NOMO-1 (cell line): ENCODE results near the gene PARD3B.

ENCODE experiments used
- DNase-seq, 2 experiments: peaks; one replicate each; lab custom pipeline; 2025; ENCODE audit not compliant: unreplicated experiment in 2 of 2; lab: John Stamatoyannopoulos, UW

PARD3B gene

DNA sequence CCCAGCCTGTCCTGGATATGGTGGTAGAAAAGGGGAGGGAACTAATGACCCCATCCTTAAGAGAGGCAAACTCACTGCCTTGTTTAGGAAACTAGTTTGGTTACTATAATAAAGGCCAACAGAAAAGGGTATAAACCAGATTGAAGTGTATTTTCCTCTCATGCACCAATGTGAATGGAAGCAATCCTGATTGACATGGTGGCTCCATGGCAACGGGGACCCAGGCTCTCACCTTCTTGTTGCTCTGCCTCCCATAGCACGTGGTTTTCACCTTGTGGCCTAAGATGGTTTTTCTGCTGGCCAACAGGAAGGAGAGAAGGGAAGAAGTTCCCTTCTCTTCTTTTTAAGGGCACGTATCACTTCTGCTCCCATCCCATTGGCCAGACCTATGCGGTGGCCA lies 1069.7 kb downstream of the PARD3B start:
- no peak for DNase-seq

DNA sequence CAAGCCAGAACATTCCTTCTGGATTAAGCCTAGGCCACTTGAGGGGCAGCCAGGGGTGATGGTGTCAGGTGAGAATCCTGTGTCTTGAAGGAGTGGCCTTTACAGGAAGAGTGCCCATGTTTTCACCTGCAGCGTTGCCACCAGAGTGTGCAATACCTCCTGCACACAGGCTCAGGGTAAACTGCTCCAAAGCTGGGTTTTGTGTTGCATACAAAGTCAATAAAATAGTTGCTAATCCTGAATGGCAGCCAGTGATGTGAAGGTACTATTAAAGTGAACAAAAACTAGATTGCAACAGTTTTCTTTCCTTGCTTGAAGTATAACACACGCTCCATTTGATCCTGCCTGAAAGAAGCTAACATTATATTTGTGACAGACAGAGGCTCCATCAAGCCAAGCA lies 1072.6 kb downstream of the PARD3B start:
- no peak for DNase-seq

DNA sequence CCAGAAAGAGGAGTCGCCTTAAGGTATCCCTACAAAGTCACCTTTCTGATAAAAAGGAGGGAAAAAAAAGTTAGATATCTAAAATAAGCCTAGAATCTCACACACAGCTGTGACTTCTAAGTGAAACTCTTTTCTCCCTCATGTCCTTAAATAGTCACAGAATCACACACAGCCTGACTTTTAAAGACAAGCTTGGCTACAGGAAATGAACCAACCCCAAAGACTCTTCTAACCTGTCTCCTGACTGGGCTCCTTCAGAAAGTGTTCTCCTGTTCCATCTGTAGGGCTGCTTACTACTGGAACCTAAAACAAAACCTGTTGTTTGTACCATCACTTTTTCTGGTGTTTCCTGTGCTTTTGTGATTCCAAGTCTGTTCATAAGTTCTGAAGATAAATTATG lies 1074.3 kb downstream of the PARD3B start:
- no peak for DNase-seq

DNA sequence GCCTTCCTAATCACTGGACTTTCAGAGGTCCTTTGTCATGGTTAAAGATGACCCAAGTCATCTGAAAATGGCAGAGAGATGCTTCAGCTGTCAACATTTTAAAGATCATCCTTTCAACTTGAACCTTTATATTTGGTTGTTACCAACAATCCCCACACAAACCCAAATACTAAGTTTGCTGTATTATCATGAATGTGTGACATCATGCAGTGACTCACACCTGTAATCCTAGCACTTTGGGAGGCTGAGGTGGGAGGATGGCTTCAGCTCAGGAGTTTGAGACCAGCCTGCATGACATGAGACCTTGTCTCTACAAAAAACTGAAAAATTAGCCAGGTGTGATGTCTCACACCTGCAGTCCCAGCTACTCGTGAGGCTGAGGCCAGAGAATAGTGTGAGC lies 1081.8 kb downstream of the PARD3B start:
- DNase-seq = no peak

DNA sequence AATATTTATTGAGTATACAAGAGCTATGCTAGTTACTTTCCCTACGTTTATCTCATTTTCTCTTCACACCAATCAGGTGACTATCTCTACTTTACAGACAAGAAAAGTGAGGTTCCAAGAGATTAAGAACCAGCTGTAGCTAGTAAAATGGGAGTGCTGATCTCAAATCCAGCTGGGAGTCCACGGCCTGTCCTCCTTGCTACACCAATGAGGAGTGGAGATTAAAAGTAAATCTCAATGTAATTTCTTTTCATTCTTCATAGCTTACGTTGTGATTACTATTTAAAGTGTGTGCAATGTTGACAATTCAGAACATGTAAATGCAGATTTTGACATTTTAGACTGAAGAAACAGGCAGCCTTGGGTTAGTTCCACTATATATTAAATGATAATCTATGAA lies 1083.1 kb downstream of the PARD3B start:
- DNase-seq = no peak

DNA sequence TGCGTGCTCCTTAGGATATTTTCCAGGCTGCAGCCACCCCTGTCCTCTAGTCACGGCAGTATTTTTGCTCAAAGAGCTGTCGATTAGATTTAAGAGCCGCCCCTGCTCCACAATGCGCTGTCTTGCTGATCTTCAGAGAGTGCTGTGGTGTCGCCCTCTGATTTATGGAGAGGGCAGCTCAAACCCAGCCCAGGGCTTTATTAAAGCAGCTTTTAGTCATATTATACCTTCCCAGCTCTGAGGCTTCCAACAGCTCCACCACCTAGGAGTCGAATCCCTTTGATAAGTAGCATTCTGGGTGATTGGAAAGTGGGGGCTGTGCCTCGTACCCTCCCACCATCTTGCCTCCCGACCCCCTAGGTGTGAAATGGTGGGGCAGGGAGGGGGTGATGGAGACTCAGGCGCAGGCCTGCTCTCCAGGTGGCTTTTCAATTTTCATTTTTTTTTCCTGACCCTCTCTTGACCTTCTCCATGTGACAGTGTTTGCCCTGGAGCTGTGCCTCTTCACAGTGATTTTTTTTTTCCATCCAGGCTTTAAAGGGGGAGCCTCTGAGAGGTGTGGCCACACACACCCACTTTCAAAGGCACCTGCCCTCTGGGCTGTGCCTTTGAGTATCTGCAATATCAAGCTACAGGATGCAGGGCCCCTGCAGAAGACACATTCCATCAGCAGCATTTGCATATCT lies 1084.0 kb downstream of the PARD3B start:
- no peak for DNase-seq

DNA sequence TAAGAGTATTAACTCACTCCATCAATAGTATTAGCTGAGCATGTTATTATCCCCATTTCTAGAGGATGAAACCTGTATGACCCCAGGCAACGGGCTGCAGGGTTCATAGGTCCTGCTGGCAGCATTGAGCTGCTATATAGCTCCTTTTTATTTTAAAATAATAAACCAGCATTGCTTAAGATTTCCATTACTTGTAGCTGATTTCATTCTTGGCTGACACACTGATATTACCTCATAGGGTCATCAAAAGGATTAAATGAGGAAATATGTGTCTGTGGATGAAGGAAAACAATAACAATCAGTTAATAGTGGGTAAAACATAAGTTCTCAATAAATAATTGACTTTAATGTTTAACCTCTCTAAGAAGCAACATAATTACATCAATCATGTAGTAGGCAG lies 1088.7 kb downstream of the PARD3B start:
- DNase-seq = no peak

DNA sequence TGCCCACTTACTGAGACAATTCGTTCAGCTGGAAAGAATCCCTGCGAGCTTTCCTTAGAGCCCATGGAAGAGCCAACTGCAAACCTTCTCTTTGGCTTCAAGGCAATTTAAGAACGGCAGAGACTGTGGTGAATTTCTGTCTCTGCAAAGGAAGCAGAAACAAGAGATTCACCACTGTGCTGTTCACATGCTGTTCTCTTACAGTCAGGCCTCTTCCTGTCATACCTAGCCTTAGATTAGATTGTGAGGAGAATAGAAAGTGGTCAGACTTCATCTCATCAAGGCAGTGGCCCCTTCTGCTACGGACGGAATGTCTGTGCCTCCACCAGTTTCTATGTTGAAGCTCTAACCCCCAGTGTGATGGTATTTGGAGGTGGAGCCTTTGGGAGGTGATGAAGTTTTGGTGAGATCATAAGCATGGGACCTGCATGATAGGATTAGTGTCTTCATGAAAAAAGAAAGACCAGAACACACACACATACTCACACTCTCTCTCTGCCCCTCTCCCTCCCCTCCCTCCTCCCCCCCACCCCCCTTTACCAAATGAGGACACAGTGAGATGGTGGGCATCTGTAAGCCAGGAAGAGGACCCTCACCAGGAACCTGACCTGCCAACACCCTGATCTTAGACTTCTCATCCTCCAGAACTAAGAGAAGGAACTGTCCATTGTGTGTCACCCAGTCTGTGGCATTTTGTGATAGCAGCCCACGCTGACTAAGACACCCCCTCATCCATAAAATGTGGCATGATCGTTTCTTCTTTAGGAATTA lies 1091.5 kb downstream of the PARD3B start:
- DNase-seq = no peak

DNA sequence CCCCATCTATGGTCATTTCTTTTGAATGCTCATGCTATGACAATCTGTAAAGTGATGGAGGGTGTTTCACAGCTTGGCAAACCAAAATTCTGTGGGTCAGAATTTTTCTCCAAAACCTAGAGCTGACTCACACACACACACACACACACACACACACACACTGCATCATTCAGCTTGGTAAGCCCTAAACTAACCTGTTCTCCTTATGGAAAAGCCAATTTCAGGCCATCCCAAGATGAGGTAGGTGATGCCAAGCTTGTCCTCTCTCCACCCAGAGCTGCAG lies 1092.0 kb downstream of the PARD3B start:
- no peak for DNase-seq

DNA sequence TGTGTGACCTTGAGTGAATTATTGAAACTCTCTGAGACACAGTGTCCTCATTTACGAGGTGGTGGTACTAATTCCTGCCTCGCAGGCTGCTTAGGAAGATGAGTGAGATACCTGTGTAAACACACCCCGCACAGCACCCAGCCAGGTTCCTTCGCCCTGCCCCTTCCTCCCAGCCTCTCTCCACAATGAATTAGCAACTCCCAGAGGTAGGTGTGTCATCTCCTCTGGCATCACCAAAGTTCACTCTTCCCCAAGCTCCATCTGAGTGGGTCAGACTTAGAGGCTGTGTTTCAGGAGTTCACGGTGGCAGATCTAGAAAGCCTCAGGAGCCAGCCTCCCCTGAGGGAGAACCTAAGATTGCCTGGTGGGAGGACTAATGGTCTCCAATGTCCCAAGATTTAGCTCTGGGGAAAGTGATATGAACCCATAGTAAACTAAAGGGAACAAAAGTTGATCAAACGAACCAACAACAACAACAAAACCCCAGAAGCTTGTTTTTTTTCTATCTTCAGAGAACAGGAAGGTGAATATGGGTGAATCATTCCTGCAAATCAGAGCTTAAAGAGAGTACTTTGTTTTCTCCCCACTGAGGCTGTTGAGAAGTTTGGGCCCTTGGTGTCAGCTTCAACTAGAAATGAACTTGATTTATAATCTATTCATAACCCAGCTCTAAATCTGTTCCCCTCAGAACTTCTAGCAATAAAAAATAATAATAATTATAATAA lies 1092.7 kb downstream of the PARD3B start:
- no peak for DNase-seq

DNA sequence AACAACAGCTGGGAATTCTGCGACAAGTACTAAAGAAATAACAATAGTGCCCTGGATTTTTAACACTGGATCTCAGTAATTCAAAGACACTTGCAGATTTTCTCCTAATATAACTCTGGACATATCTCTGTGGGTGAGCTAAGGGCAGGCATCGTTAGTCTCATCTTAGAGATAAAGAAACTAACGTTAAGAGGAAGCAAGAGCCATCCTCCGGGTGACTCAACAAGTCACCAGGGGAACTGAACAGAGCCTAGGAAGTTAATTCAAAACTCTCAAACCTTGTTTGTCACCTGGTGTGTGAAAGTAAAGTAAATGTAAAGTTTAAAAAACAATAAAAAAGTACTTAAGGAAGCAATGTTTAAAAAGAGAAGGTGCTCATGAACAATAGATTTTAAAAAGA lies 1095.4 kb downstream of the PARD3B start:
- DNase-seq = peak in 1 of 2 experiments; percentile 59

DNA sequence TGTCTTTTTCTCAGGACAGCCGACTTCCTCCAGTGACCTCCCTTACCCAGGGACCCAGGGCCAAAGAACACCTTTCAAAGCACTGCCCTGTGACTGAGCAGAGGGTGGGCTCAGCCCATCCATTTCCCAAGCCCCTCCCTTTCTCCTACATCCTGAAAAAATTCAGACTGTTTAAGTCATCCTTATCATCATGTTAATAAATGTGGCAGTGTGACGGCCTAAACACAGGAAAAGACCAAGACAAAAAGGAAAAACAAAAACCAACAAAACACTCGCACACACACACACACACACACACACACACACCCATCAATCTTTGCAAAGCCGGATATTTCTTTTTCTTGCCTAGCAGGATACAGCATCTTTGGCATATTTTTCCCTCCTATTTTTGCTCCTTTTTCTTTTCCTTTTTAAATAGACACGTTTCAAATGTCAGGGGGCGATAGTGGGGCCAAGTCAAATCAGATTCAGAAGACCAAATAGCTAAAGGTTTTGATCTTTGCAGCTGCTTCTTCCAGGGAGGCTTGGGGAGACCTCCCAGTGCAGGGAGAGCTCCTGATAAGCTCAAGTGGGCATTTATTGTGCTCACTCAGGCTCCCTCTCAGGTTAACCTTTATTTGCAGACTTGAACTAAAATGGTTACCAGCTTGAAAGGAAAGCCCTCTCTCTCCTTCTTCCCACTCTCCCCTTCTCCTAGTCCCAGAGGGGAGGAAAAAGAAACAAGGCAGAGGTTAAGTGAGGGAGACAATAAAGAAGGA lies 1097.5 kb downstream of the PARD3B start:
- no peak for DNase-seq

DNA sequence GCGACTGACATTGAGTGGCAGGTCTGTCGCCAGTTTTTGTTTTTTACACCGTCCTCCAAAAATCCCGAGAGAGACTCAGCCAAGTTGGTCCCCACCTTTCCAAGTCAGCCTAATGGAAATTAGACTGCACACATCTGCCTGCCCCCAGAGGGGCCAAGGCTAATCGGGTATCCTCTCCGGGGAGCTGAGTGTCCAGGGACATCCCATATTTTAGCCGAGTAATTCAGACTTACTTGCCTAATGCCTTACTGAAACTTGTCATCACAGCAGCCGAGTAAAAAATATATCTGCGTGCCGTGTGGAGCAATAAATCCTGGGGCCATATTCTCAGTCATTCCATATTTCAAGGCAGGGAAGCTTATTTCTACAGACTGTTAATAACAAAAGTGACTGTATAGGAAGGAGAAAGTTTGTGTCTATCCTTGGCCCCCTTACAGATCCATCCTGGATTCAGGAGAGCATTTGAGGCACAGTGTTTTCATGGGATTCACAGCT lies 1098.2 kb downstream of the PARD3B start:
- DNase-seq = no peak

DNA sequence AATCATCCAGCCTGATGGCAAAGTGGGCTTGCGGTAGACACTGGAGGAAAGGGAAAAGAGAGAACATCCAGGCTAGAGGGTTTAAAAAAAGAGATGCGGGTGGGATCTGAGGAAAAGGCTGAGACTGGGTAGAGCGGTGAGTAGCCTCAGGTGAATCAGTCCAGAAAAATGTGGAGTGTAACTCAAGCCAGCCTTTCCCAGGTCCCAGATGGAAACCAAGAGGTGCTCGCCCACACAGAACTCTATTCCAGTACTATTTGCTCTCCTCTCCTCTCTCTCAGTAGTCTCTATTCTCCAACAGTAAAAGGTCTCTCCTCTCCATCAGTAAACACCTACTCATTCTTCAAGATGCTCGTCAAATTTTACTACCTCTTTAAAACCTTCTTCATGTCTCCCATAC lies 1098.7 kb downstream of the PARD3B start:
- DNase-seq = no peak

DNA sequence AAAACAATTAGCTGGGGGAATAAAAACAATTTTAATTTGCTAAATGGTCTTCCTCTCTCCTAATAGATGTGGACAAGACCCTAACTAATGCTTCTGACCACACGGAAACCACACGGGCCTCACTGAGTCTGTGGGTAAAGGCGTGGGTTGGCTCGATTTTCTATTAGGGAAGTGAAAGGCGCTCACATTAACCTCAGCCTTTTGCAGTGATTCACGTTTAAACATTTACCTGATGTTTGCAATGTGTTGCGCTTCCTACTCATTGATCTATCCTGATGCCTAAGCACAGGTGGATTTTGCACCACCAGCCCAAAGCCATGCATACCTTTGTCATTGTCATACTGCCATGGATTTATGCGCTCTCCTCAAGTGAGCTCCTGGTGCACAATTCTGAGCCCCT lies 1101.4 kb downstream of the PARD3B start:
- DNase-seq = peak in 1 of 2 experiments; percentile 70

DNA sequence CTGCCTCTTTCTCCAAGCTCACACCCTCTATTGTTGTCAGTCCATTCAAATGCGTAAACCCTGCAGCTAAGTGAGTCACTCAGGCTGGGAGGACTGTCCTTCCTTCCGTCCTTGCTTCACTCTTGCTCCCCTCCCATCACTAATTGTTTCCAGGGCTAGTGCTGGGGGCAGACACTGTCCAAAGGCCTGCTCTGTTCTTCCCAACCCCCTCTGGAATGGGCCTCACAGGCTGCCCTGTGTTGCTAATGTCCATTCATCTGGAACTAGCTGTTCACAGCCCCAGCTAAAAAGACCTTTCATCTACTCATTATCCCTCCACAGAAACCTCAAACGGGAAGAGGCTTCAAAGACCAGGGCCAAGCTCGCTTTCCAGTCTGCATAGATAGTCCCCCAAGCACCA lies 1105.2 kb downstream of the PARD3B start:
- DNase-seq = no peak

DNA sequence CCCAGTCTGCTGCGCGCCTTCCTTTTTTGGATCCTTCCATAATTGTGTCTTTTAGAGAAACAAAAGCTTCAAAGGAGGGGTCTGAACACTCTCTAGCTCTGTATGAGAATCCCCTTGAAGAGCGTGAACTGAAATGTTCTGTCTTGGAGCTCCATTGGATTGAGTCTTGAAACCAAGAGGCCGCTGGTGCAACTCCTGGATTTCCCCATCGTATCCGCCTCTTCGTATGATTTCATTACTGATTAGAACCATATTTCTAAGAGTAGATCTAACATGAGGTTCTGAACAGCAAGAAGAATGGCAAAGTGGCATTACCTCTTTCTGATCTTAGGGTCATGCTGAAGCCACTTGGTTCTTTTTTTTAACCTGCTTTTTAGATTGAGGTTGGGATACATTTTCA lies 1105.7 kb downstream of the PARD3B start:
- DNase-seq = no peak

DNA sequence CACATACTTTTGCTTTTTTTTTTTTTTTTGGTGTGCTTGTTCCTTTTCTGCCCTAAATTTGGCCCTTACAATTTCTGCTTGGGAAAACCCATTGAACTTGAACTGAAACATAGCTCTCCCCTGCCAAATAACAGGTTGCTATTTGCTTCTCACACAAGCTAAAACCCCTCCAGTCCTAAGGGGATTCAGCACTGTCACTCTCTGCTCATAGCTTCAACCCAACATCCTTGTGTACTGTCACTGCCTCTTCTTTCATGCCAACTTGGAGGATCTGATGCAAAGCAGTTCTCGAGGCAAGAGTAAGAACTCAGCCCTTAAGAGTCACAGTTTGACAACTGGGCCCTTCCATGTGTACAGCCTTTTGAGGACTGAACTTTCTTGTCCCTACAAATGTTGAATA lies 1106.4 kb downstream of the PARD3B start:
- DNase-seq = no peak

DNA sequence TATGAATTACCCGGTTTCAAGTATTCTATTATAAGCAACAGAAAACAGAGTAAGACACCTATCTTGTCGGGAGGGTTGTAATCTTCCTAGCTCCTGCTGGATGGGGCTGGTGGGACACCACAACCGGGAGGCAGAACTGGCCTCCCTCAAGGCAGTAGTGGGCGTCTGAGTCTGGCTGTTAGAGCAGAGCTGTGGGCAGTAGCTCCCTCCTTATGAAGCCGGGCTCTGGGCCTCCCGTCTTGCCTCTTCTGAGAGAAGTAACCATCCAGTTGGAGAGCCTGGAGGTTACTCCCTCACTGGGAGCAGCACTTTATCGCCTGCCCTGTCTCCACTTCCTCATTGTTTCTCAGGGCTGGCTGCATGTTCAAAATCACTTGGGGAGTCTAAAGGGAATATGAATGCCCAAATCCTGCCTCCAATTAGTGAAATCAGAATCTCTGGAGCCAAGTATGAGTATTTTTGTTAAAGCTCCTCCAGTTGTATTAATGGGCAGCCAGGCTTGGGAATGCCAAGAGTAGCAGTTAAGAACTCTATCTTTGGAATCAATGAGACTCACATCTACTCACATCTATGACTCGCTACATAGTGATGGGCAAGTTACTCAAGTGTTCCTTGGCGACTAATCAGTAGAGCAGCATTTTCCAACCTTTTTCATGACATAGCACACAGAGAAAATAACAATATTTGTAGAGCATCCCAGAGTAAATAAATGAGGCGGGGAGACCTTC lies 1109.8 kb downstream of the PARD3B start:
- DNase-seq = no peak

DNA sequence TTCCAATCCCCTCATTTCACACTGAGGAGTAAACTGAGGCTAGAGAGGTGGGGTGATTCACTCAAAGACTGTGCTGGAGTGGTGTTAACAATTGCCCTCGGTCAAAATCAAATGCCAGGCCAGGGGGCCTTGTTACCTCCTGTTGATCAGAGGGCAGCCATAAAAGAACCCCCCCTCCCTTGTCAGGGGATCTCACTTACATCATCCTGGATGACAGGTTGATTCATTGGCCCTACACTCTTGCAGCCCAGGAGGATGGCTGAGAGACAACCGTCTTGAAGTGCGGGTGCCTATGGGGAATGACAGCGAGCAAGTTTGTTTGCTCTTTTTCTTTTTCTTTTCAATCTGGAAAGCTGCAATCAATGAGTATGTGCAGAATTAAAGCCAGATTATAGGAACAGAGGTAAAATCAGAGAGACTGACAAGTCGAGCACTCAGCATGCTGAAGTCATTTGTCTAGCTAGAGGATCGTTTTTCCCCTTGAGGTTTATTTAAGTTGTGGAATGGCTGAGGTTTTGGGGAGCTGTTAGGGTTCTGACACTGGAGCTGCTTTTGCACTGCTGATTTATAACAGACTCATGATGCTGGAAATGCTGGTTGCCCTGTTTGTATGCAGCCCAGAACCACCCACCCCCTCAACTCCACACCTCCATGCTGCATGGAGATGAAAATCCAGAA lies 1110.6 kb downstream of the PARD3B start:
- DNase-seq = no peak
